ENCODE measurements around the gene LYG1. TPM values are rescaled to one million over a fixed set of nuclear protein-coding genes. Genes with fewer than 3 reads are reported as not detected.
A peak's percentile ranks its signal among the peaks of the same experiment; 100 is the strongest.

Gene LYG1
- total and polyA plus RNA-seq, 9 of the 15 experiments (the other 6 are each of a cell fraction or from before 2014, with no cell fraction given): 0.64 to 2.6 (median 1.2) TPM

DNA sequence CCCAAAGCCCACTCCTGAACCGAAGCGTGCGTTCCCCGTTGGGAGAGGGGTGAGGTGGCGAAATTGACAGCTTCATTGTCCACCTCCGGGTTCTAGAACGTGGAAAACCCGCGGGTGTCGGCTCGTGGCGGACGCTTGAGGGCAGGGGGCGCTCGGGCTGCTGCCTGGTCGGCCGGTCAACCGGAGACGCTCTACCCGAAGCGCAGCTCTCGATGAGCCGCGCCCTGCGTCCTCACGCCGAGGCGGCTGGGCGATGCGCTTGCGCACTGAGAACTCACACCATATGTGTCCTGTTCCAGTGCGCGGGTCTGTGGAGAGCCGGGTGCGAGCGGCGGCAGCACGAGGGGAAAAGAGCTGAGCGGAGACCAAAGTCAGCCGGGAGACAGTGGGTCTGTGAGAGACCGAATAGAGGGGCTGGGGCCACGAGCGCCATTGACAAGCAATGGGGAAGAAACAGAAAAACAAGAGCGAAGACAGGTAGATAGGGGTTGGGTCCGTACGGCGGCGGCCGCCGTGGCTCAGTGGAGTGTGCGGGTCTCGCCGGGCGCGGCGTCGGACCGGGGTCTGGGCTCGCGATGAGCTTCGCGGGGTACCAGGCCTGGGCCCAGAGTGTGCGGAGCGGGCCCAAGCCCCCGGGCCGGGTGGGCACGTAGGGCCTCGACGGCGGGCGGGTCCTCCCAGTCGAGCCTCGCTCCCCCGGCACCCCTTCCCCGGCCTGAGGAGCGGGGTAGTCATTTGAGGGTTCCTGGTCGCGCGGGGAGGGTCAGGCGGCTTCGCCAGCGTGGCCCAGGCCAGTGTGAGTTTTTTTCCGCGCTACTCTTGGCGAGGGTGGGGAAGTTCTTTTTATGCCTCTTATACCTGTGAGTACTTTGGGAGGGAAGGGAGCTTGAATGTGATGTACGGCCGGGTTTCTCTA lies 36.4 kb upstream of the LYG1 start, which contains the start of gene EIF5B (continued):
- TF ChIP-seq, protein P1, sequence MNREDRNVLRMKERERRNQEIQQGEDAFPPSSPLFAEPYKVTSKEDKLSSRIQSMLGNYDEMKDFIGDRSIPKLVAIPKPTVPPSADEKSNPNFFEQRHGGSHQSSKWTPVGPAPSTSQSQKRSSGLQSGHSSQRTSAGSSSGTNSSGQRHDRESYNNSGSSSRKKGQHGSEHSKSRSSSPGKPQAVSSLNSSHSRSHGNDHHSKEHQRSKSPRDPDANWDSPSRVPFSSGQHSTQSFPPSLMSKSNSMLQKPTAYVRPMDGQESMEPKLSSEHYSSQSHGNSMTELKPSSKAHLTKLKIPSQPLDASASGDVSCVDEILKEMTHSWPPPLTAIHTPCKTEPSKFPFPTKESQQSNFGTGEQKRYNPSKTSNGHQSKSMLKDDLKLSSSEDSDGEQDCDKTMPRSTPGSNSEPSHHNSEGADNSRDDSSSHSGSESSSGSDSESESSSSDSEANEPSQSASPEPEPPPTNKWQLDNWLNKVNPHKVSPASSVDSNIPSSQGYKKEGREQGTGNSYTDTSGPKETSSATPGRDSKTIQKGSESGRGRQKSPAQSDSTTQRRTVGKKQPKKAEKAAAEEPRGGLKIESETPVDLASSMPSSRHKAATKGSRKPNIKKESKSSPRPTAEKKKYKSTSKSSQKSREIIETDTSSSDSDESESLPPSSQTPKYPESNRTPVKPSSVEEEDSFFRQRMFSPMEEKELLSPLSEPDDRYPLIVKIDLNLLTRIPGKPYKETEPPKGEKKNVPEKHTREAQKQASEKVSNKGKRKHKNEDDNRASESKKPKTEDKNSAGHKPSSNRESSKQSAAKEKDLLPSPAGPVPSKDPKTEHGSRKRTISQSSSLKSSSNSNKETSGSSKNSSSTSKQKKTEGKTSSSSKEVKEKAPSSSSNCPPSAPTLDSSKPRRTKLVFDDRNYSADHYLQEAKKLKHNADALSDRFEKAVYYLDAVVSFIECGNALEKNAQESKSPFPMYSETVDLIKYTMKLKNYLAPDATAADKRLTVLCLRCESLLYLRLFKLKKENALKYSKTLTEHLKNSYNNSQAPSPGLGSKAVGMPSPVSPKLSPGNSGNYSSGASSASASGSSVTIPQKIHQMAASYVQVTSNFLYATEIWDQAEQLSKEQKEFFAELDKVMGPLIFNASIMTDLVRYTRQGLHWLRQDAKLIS (CRISPR knock-in tag; IDR thresholded peaks at IDR 0.05): 0 out of 2 replicates have a peak, but pooled peaks have one; percentile 61
- TF ChIP-seq CUX1 (CRISPR knock-in tag; IDR thresholded peaks at IDR 0.05) (no peak), RERE (CRISPR knock-in tag; IDR thresholded peaks at IDR 0.05; ENCODE audit: borderline replicate concordance) (no peak), ZNF77 (CRISPR knock-in tag; IDR thresholded peaks at IDR 0.05) (no peak), TAF1 (IDR thresholded peaks at IDR 0.05; ENCODE audit: control insufficient read depth, extremely low read depth, insufficient read depth, low read length, severe bottlenecking) (peak; percentile 95), CHCHD3 (CRISPR knock-in tag; IDR thresholded peaks at IDR 0.05) (peak; percentile 1; the same call in 1 of the 2 replicates), GTF2B (IDR thresholded peaks at IDR 0.05; ENCODE audit: extremely low read depth, insufficient read length) (no peak), ZNF76 (CRISPR knock-in tag; IDR thresholded peaks at IDR 0.05; ENCODE audit: borderline replicate concordance) (no peak), TGIF2 (CRISPR knock-in tag; IDR thresholded peaks at IDR 0.05) (no peak)
